CD4-positive, alpha-beta T cell treated with Interleukin-21 for 1 hour (primary cell): Measurements from ENCODE around the gene HOXD3.

Source experiments
- DNase-seq: peaks from one replicate; pipeline ENCODE4 v3.0.0-alpha.2; 2020

The HOXD3 gene

GRCh38 chr2:176151442-176152287 lies 5.4 kb upstream of the HOXD3 start, which contains the start of gene HOXD4:
Gene HOXD4 (plus strand): TSS chr2:176151550. CDS start chr2:176151634, 84 bp downstream.
- DNase-seq = no peak

GRCh38 chr2:176152350-176153181 lies 4.5 kb upstream of the HOXD3 start:
- no peak for DNase-seq

- DNase-seq = no peak
Observed at GRCh38 chr2:176154576-176155252, 2.4 kb upstream of the HOXD3 start.

DNA sequence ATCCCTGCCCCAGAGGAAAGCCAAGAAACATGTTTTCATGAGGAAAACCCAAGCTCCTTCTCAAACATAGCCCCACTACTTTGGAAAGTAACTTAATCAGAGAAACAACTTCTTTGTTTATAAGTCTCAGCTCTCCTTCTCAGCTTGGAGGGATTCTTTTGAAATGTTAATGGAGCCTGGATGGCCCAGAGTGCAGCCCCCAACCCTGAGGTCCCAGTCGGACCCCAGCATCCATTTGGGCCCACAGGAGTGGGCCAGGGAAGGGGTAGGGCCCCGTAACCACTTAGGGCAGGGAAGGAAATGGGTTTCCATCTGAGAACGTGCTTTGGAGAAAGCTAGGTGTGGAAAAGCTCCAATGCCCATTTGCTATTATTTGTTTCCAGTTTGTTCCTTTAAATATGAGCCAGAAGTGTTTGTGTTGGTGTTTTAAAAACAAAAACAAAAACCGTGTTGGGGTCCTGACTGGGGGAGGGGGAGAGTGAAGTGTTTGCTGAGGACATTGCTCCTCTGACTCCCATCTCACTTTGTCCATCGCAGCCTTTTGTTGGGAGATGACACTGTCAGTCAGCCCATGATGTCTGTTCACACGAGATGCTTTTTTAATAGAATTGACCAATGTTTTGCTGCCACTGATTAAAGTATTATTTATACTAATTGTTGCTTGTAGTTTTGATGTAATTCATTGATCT lies 1.6 kb upstream of the HOXD3 start:
- DNase-seq = no peak

GRCh38 chr2:176156301-176156806 lies 753 bp upstream of the HOXD3 start:
- DNase-seq = no peak

DNA sequence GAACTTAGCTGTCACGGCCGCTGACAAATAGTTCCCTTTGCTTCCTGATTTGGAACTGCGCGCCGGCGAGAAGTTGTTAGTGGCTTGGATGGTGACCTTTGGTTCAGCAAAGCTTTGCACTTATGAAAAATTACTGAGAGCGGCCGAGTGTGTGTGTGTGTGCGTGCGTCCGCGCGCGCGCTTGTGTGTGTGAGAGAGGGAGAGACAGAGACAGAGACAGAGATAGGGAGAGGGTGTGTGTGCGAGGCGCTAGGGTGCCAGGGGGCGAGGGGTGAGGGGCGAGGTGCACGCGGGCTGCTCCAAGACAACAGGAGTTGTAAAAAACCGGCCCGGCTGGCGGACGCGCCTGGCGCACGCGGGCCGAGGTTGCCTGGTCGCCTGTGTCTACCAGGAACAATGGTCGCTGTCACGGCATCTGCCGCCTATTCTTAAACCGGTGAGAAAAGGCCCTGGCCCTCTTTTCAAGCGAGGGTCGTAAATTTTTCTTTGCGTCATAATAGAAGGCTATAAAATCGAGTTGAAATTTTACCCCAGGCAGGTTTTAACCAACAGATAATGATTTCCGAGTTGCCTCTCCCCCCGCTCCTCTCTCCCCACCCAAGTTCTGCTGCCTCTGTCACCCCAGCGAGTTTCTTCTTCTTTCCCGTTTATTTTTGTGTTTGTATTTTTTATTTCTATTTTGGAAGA lies 535 bp downstream of the HOXD3 start:
- no peak for DNase-seq

GRCh38 chr2:176158186-176158591 lies 1.1 kb downstream of the HOXD3 start:
- no peak for DNase-seq

DNA sequence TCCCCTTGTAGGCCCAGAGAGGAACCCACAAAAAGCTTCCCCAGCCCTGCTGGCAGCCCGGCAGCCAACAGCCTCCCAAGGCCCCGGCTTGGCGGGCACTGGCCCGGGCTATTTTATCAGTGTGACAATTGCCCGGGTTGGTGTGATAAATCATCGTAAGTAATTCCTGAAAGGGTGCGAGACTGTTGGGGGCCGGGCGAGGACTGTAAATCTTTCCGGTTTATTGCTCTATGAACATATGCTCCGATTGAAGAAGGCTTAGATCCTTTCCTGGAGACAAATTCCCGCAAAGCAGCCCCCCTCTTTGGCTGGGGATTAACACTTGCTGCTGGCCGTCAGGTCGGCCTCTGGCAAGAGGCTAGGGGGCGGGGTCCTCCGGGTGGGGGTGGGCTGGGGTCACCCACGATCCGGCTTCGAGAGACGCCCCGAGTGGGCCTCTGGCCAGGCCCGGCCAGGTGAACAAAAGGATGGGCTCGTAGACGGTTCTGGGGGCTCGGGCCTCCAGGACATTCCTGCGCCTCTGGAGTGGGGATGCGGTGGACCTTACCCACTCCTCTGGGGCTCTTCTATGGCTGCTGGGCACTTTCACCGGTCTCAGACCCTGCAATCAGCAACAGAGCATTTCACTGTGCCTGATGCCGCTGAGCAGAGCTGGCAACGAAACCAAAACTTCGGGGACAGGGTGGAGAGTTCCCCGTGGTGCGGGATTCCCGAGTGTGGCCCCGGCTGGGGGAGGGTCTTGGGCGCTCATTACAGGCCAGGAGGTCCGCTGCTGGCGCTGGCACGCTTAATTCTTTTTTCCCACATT lies 2.0 kb downstream of the HOXD3 start:
- DNase-seq = no peak

- no peak for DNase-seq
Observed at GRCh38 chr2:176159663-176160250, 2.6 kb downstream of the HOXD3 start.

- no peak for DNase-seq
Observed at GRCh38 chr2:176160251-176160985, 3.3 kb downstream of the HOXD3 start.

- DNase-seq = no peak
Observed at GRCh38 chr2:176160986-176161824, 4.1 kb downstream of the HOXD3 start.

DNA sequence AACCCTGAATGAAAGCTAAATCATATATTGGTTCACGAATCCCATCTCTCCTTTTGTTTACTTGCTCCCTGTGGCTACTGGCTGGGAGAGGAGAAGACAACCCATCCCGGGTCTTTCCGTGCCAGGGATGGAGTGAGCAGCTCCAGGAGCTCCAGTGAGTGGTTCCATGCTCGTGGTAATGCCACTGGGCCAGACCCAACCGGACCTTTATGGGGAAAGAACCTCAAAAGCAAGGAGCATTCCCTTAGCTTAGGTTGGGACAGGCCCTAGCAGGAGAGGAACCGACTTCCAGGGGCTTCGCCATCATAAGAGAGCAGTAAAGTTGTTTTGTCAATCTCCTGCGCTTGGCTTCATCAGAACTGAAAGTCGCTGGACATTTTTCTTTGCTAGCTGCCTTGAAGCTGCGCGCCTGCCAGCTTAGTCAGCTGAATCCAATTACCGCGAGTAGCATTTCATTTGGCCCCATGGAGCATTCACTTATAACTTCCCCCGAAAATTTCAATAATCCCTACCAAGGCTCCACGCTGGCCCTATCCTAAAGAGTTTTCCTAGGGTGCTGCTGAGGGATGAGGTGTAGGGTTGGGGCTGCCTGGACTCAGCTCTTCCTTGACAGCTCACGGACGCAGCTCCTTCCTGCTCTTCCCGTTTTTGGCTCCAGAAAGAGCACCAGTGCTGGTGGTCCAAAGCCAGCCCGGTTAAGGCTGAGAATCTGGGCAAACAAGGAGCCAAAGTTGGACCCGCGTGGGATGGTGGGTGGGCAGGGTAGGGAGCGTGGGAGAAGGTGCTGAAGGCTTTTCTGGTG lies 4.9 kb downstream of the HOXD3 start:
- no peak for DNase-seq

DNA sequence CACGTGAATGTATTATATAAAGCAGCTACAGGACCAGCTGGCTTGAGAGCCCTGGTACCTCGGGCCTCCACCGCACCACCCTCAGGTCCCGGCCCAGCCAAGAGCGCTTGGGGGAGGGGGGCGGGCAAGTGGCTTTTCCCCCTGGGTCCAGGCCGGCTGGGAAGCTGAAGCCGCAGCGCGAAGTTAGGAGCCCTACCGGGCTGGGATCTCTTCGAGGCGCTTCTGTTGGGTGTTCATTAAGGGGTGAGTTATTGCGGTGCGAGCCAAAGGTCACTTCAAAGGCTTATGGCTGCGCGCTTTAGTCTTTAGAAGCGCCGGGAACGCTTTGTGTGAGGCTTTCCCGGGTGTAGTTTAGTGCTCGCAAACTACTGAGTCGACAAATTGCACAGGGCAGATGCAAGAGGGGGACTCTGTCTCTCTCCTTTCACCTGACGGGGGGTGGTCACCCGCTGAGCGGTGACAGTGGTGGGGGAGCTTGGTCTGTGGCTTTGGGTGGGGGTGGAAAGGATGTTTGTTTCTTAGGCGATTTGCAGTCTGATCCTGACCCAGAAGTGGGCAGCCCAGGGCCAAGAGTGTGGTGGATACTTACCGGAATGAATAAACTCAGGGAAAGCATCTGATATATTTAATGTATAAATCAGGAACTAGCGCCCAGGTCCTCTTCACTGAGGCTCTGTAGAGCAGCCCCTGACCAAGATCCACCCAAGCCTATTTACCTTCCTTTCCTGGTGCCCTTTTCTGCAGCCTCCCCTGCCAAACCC lies 6.0 kb downstream of the HOXD3 start:
- no peak for DNase-seq

GRCh38 chr2:176163672-176164056 lies 6.6 kb downstream of the HOXD3 start:
- DNase-seq = no peak

DNA sequence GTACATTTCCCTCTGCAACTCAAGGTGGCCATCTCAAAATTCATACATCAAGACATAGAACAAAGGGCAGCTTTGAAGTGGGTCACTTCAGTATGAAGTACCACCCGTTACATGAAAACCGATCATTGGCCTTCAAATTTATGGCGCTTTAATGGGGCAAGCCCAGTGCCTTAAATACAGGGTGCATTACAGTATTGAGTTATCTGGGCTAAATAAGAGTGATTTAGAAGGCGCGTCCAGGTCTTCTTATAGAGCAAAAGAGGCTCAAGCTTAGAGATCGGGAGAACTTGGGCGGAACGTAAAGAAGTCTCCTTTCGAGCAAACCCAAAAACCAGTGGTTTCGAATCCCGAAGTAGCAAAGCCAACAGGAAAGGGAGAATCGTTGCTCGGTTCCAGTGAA lies 7.1 kb downstream of the HOXD3 start:
- DNase-seq = no peak

DNA sequence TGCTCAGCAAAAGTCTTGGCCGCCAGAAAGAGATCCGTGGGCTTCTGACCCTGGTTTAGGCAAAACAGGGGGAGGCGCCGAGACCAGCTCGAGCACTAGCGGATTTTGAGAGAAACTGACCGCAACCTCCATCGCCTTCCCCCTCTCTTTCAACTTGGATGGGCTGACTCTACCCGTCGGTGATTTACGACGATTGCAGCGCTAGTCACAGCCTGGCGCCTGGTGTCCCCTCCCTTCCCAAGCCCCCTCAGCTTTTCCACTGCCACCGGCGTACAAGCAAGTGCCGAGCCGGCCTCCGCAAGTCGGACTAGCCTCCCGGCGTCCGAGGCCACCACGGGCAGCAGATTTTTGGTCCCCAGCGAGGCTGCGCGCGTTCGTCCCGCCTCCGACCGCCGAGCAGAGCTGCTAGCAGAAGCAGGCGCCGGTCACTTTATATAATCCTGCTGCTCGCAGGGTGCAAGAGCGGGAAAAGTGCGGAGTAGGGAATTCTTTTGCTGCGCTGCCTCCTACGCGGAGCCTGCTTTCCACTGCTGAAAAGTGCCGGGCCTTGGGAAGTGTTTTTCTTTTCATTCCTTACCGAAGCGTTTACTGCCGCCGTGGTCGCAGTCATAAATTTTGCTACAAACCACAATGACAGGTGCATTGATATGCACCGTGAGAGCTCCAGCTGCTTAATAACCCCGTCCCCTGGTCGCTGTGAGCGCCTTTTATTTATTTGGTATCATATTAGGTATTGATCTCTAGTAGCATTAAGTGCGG lies 7.7 kb downstream of the HOXD3 start:
- no peak for DNase-seq
